HG03280 (cell line): ENCODE measurements around the gene SERPINE1.

ENCODE experiments used
- ATAC-seq: cut with Tn5 transposase; IDR thresholded peaks from one replicate; pipeline ENCODE4 v1.9.1; 2021; ENCODE audit warnings: mild to moderate bottlenecking, moderate library complexity; ENCODE audit not compliant: unreplicated experiment

SERPINE1 gene

DNA sequence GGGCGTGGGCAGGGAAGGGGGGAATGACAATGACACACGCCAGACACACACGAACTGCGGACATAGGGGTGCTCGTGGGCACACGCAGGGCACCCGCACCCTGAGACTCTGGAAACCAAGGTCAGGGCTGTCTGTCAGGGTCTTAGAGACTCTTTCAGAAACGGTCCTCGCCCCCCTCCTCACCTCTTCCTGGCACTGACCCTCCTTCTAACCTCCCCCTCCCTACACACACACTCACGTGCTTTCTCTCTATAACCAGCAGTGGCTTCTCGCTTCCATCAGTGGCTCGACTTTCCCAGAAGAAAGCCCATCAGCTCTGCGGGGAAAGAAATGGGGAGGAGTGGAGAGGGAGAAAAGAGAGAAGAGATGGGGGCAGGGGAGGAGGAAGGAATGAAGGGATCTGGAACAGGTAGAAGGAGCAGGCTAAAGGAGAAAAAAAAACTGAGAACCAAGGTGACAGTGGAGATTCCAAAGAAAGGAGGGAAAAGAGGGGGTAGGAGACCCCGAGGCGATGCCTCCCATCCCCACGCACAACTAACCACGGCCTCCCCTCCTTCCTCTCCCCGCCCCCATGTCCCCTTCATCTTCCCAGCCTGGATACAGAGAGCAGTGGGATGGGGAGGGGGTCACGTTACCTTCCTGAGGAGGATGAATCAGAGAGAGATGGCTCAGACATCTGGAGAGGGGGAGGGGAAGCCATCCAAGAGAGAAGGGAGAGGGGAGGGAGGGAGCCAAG, 40.2 kb downstream of the SERPINE1 start:
- ATAC-seq: no peak

DNA sequence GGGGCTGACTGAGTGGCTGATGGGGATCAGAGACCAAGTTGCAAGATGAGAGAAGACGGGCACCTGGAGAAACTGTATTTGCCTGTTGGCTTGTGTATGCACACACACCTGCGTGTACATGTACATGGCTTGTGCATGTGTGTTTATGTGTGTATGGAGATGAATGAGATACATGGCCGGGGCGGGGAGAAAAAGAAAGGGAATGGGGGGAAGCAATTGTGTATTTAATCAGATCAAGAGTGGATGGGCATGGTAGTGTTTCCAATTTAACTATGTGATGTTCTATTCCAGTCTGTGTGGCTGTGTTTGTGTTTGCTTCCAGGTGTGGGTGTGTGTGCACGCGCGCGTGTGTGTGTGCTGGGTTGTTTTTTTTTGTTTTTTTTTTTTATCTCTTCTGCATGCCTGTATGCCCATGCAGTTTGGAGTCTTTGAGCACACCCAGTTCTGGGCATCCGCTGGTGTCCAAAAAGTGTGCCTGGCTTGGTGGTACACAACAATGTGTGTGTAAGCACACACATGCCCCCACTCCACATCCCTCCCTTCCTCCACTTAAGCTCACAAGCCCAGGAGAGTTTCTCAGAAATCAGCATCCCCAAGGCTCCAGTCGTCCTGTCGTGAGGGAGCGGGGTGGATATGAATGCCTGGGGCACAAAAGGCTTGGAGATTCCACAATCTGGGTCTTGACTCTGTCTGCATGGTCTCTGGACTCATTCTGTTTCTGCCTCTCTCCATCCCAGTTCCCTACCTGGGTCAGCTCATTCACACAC, 40.9 kb downstream of the SERPINE1 start:
- no peak for ATAC-seq

DNA sequence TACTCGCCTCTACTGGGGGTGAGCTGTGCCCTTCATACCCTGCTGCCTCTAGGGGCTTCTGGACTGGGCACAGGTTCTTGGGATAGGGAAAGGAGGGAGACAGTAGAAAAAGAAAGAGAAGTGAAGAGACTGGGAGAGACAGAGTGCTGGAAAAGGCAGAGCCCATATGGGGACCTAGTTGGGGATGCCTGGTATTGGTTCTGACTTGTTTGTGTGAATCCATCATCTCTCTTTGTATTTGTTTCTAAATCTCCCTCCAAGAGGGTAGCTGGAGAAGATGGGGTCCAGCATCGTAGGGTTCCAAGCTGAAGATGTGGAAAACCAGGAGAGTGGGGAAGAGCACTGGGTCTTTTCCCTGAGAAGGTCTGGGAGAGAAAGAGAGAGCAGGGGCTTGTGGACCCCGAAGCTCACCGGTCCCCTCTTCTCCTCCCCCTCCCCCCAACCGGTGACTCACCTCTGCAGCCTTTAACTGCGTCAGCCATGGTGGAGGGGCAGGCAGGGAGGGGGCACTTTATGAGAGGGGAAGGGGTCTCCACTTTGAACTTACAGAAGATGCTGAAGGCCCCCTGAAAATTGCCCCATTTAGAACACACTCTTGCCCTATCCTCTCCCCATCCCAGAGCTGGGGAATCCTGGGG, 41.6 kb downstream of the SERPINE1 start:
- no peak for ATAC-seq

DNA sequence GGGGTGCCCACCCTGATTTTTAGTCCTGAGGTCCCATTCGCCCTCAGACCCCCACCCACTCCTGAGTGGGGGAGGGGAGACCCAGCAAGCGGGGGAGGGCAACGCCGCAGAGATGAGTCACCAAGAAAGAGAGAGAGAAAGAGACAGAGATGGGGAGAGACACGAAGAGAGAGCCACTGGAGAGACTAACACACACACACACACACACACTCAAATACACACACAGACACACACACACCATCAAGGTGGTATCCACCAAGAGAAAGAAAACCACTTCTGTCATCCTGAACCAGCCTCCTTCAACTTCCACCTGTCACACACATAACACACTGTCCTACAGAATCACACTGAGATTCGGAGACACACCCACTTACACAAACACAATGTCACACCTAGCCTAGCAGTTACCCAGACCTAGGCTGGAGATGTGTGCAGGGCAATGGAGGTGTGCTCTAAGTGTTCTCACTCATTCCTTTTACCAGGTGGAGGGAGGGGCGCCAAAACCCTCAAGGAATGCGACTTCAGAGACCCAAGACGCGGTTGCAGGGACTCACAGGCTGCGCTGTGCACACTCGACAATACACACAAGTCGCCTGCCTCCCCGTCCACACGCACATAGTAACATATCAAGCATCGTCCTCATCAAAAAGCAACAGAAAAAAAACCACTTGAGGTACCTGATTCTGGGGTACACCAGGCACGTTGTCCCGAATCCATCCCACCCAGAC, 42.4 kb downstream of the SERPINE1 start:
- no peak for ATAC-seq

DNA sequence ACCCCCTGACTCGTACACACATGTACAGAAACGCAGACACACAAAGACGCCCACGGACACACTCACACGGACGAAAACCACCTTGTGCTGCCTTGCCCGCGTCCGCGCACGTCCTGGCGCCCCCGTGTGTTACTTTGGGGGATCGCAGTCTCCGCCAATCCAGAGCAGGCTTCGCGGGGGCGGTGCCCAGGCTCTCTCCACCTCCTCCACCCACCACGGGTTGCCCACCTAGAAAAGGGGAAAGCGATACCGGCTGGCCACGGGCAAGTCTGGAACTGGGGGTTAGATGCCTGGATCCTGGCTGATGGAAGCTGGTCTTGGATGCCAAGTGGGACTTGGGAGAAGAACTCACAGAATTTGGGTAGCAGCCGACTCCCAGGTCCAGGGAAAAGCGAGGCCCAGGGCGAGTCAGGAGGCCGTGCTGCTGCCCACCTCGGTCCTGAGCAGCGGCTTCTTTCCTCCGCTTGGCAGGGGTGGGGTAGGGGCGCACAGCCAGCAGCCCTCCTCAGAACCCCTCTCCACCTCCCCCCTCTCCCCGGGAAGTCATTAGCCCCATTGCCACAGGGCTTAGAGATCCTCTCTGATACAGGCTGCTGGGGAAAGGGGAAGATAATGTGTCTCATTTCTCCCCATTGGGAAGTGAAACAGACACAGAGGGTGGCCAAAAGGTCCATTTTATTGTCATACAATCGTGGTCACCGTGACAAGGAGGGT, 43.1 kb downstream of the SERPINE1 start:
- no peak for ATAC-seq

DNA sequence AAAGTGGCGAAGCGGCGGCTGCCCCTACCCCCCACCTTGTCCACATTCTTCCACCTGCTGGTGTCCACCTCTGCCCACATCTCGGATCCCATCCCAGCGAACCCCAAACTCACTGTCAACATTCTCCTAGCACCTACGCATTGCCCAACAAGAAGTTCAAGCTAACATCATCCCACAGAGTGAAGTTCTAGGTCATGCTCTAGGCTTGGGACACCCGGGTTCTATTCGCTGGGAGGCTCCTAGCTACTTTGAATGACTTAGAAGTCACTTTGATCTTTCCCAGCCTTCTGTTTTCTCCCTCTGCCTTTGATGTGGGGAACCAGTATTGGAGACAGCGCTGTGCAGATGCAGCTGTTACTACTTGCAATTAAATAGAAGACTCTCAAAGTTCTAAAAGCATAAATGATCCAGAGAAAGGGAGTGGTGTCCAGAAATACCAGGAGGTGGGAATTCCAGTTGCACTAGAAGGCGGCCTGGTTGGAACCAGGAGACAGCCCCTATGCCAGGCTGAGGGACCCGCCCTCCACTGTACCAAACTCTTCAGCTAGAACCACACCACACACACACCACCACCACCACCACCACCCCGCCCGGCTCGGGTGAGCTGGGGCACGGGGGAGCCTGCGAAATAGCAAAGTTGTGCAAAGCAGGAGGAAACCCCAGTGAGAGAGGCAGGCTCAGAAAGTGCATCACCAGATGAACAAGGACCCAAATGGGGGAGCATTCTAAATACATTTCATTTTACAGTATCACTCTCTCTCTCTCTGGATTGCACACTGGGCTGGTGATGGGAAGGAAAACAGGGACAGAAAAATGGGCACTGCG, 43.9 kb downstream of the SERPINE1 start:
- ATAC-seq: no peak

DNA sequence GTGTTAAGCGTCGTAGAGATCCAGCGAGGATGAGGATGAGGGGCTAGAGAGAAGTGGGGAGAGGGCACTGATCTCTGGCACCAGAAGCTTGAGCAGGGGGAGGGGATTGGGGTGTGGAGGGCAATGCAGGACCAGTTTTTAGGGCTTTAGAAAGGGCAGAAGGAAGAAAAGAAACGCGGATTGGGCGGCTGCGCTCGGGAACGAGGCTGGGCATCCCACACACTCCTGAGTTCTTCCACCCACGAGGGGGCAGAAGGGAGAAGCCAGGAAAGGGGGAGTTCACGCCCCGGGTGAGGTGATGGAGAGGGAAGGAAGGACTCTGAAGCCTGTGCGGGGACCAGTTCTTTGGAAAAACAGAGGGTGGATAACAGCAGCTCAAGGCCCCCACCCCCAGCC, 44.5 kb downstream of the SERPINE1 start:
- no peak for ATAC-seq

DNA sequence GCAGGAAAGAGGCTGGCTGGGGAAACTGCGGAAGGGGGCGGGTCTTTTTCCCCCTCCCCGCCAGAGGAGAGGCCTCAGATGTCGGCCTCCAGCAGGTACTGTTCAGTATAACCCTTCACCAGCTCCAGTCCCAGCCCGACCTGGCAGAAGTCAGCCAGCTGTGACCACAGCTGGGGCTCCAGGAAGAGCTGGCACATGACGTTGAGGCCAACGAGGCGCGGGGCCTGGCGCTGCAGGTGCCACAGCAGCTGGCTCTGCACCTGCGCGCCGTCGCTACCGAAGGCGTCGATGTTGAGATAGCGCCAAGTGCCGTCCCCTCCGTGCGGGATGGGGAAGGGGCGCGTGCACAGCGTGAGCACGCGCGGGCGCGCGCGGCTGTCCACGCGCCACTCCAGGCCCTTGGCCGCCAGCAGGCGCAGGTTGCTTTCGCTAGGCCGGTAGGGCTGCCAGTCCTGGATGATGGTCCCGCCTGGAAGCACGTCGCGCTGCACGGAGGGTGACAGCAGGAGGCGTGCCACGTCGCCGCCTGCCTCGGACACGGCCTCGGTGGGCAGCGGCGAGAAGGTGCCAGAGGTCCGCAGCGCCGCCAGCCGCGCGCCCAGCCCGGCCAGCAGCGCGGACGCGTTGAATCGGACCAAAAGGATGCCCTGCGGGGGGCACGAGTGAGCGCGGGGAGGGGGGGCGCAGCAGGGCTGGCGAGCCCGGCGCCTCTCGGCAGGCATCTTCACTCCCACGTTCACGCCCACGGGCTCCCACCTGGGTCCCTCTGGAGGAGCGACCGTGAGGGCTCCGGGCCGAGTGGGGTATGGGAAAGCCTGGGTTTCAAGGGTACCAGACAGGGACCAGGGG, 45.3 kb downstream of the SERPINE1 start:
- ATAC-seq: no peak

DNA sequence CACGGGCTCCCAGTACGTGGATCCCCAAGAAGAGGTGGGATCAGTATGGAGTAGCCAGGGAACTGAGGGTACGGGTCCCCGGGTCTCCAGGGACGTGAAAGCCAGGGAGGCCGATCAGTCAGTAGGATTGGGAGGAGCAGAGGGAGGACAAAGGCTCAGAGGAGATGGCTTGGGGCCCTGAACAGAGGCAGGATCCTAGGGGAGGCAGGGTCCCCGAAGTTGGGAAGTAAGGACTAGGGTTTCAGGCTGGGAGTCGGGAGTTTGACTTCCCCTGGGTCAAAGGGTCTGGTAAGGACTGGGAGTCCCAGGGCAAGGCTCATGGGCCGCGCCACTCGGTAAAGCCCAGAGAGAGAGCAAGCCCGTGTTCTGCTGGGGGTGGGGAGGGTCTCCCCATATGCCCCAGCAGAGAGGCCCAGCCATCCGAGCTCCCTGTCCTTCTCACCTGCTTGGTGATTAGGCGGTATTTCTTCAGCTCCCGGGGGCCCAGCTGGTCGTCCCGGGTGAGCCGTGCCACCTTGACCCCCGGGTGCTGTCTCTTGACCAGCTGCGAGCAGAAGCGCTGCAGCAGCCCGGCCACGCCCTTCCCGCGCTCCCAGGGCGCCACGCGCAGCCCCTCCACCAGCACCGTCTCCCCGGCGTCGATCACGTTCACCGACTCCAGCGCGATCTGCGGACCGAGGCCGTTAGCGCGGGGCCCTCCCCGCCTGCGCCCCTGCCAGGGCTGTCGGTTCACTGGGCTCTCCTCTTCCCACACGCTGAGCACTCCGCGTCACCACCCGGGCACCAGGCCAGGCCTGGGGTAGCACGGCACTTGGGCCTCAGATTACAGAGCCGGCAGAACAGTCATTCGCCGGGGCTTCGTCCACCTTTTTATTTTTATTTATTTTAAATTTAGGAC, 46.2 kb downstream of the SERPINE1 start:
- no peak for ATAC-seq

DNA sequence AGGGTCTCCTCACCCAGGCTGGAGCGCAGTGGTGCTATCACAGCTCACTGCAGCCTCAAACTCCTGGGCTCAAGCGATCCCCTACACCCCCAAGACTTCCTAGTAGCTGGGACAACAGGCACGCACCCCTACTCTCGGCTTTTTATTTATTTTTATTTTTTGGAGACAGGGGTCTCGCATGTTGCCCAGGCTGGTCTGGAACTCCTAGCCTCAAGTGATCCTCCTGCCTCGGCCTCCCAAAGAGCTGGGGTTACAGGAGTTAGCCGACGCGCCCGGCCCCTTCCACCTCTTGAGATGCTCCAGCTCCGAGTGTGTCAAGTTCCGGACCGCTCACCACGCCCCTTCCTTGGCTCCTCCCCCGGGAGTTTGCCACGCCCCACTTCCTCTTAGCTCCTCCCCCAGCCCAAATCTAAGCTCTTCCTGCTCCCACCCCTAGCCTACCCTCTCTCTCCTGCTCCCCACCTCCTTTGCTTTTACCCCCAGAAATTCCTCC, 46.9 kb downstream of the SERPINE1 start:
- peak; percentile 66 for ATAC-seq

DNA sequence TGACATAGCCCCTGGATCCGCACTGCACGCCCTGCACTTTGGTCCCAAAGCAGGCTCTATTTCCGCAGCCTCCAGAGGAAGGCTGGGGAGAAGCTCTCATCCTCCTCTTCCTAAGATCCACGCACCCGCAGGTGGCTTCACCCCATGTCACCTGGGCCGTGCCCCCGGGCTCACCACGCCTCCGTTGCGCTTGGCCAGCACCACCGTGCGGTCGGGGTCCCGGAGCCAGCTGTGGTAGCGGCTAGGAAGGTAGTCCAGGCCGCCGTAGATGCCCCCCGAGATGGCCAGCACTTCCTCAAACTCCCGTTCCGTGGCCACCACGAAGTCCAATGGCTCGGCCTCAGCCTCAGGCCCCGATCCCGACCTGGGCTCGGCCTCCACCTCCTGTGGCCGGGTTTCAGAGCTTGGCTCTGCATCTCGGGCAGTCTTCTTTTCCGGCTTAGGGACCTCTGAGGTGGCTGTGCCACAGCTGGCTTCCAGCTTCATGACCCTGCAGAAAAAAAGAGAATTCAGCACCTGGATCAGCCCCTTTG, 47.5 kb downstream of the SERPINE1 start:
- no peak for ATAC-seq

DNA sequence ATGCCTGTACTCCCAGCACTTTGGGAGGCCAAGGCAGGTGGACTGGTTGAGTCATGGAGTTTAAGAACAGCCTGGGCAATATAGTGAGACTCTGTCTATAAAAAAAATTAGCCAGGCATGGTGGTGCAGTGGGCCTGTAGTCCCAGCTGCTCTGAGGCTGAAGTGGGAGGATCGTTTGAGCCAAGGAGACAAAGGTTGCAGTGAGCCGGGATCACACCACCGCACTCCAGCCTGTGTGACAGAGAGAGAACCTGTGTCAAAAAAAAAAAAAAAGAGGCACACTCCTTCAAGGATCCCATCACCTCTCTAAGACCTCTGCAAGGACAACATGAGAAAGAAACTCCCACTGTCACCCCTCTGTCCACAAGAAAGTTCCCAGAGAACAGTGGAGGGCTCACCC, 48.8 kb downstream of the SERPINE1 start:
- ATAC-seq: no peak

DNA sequence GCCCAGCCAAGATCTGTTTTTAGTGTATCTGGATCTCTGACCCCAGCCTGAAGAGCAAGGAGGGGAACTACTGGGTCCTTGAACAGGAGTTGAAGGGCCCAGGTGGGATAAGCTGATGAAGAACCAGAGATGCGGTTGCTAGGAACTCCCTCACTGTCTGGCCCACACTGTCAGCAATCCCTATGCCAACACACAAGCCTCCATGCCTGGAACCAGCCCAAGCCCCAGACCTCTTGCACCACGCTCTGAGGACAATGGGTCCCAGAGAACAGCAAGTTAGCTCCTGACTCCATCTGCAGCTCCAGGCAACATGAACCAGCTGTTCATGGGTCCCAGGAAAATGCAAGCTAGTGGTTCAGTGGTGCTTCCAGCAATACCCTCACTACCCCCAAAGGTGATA, 50.7 kb downstream of the SERPINE1 start:
- no peak for ATAC-seq

DNA sequence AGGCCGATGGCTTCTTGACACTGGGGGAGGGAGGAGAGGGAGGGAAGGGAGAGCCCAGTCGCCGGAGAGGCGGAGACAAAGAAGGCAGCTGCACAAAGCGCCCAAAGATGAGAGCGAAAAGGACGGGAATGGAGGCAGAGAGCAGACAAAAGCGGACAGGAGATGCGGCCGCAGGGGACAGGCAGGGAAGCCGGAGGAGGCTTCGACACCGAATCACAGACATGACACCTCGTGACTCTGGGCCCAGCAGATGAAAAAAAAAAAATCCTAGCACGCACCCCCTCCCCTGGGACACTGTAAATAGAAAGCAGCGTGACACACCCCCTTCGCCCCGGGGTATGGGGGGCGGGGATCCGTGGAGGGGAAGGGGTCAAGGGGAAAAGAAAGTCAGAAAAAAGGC, 52.2 kb downstream of the SERPINE1 start:
- ATAC-seq: no peak

DNA sequence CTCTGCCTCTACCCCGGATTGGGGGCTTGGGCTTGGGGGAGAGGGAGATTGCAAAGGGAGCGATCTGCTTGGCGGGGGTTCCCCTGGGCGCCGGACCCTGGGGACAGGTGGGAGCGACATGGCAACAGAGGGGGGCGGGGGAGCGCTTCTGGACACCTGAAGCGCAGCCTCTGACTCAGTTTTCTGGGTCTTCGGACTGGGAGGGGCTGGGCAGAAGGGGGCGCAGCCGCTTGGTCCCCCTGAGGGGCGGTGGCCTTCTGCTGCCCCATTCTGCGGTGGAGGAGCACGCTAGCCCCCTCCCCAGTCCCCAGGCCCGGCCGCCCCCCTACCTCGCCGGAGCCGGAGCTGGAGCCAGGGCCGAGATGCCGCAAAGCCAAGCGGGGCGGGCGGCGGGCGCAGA, 52.8 kb downstream of the SERPINE1 start:
- ATAC-seq: no peak

DNA sequence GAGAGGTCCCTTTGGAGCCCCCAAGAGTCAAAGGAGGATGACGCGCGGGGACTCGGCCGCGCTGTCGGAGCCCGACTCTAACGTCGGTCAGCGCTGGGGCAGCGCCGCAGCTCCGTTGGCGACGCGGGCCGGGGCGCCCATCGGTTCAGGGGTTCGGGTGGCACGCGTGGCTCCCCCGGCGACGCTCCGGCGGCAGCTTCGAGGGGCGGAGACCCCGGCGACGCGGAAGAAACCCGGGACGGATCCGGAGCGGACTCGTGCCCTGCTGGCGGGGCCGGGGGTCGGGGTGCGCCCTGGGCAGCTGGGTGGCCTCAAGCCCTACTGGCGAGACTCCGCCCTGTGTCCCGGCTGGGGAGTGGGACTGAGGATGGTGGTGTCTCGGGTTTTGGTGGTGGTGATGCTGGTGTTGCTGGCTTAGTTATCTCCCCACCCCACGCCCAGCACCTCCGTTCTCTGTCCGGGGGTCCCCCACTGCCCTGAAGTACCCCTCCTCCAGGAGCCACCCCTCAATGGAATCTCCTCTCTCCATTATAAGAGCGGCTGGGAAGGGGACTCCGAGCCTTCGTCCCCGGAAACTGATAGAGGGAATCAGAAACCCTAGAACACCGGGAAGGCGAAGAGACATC, 53.3 kb downstream of the SERPINE1 start, which contains the start of gene NAT16:
Gene NAT16 (minus strand): TSS at position 164 of the 626 bp plus-strand sequence. CDS start 5,486 bp downstream, outside the sequence.
- no peak for ATAC-seq
